Tibial artery (tissue), 4 donors: ENCODE data around the gene PLPP4.

Experiments
- DNase-seq, 2 donors: peaks; one replicate each; pipeline ENCODE4 v3.0.0-alpha.2; 2019
- H3K27ac ChIP-seq, 2 donors: fragments of 200-600 bp; sonication (generic) in 1 of 2; 1 replicate in 1 of 2; 2 replicates in 1 of 2; pipeline ENCODE4 v1.5.1; 2018 to 2019; ENCODE audit warnings: mild to moderate bottlenecking in 1 of 2
- H3K27me3 ChIP-seq, 2 donors: fragments of 200-600 bp; sonication (generic) in 1 of 2; one replicate each; pipeline versions ENCODE4 v1.5.1 to v1.6.0; 2016 to 2019
- H3K36me3 ChIP-seq, 3 donors: fragments of 200-600 bp; sonication (generic) in 2 of 3; one replicate each; pipeline ENCODE4 v1.5.1; 2016 to 2019; ENCODE audit warnings: mild to moderate bottlenecking in 2 of 3
- H3K4me1 ChIP-seq, 4 donors: fragments of 200-600 bp; sonication (generic) in 2 of 4; 1 replicate in 3 of 4; 2 replicates in 1 of 4; pipeline ENCODE4 v1.5.1; 2016 to 2019
- H3K4me3 ChIP-seq, 2 donors: fragments of 200-600 bp; sonication (generic) in 1 of 2; 1 replicate in 1 of 2; 2 replicates in 1 of 2; pipeline ENCODE4 v1.5.1; 2018 to 2019; ENCODE audit warnings: mild to moderate bottlenecking in 2 of 2
- H3K9me3 ChIP-seq, 3 donors: fragments of 200-600 bp; sonication (generic) in 1 of 3; one replicate each; pipeline ENCODE4 v1.5.1; 2016 to 2019
- intact Hi-C: fragments of 100-400 bp; cut with DNase I; formaldehyde crosslinking; loops from one replicate; pipeline ENCODE4 v1.15.0; 2023; ENCODE audit warnings: low total_unique reads
- TF ChIP-seq, protein P1 (sequence below), 2 experiments: fragments of 200-600 bp in 1 of 2; fragments of 450-650 bp in 1 of 2; IDR thresholded peaks; one replicate each; pipeline ENCODE4 v1.5.1; 2017 to 2019; ENCODE audit warnings: antibody characterized with exemption in 2 of 2, mild to moderate bottlenecking in 1 of 2, moderate library complexity in 1 of 2

The PLPP4 gene

DNA sequence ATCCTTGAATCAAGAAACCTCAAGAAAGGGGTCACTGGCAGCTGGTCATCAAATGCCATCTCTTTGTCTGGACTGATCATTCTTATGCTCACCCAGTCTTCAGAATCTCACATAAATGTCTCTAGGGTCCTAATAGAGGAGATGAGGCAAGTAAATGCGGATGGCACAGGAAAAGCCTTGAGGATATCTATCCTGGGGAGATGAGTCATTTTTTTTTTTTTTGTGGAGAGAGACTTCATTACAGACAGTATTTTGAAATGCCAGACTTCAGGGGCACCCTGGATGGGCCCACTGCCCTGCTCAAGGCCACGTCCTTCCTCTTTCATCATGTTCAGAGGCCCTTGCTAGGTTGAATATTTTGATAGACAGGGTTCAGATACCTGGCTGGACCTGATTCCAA lies 19.5 kb upstream of the PLPP4 start:
- intact Hi-C loops, result no loop called here
- TF ChIP-seq, protein P1, sequence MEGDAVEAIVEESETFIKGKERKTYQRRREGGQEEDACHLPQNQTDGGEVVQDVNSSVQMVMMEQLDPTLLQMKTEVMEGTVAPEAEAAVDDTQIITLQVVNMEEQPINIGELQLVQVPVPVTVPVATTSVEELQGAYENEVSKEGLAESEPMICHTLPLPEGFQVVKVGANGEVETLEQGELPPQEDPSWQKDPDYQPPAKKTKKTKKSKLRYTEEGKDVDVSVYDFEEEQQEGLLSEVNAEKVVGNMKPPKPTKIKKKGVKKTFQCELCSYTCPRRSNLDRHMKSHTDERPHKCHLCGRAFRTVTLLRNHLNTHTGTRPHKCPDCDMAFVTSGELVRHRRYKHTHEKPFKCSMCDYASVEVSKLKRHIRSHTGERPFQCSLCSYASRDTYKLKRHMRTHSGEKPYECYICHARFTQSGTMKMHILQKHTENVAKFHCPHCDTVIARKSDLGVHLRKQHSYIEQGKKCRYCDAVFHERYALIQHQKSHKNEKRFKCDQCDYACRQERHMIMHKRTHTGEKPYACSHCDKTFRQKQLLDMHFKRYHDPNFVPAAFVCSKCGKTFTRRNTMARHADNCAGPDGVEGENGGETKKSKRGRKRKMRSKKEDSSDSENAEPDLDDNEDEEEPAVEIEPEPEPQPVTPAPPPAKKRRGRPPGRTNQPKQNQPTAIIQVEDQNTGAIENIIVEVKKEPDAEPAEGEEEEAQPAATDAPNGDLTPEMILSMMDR (IDR thresholded peaks at IDR 0.05), result no peak
- Histone ChIP-seq H3K27me3 (peaks cover 0 to 2% of the 10 kb centered on the region in 2 donors), H3K4me3 (no peak overlapping the region), H3K27ac (no peak overlapping the region), H3K36me3 (no peaks in the 10 kb centered on the region), H3K9me3 (no peaks in the 10 kb centered on the region), H3K4me1 (no peaks in the 10 kb centered on the region)
- DNase-seq, result no peak

DNA sequence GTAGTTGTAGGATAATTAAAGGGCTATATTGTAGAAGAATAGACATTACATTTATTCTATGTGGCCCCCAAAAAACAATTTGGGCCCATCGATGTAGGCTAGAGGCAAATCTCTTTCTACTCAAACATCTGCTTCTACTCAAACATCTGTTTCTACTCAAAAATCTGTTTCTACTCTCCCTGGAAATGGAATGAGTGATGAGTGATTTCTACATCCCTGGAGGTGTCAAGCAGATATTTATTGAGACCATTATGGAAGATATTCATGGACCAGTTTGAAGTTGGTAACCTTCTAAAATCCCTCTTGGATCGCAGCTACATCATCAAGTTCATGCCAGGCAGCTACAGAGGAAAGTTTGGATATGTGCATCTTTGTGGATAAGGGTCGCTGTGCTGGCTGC lies 5.1 kb upstream of the PLPP4 start:
- Histone ChIP-seq H3K36me3 (no peaks in the 10 kb centered on the region), H3K27ac (no peak overlapping the region), H3K4me3 (no peak overlapping the region), H3K4me1 (peaks cover 0 to 9% (median 4%) of the 10 kb centered on the region in 4 donors), H3K9me3 (no peaks in the 10 kb centered on the region), H3K27me3 (peaks cover 0 to 8% of the 10 kb centered on the region in 2 donors)
- intact Hi-C loops, result no loop called here
- TF ChIP-seq, protein P1 (IDR thresholded peaks at IDR 0.05), result no peak
- DNase-seq, result no peak

DNA sequence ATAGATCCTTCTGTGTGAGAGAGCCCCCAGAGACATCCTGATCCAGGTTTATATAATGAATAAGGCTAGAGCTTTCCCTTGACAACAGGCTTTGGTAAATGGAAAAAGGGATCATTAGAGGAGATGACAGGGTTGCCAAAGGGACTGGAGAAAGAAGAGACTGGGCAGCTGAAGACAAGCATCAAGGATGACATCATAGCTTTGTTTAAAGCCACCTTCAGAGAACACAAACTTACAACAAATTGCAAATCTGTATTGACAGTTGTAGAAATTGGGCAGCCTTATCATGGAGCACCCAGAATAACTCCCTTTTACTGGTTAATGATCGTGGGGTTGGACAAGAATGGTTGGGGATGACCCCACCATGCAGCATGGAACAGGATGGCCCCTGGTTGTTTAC lies 3.7 kb upstream of the PLPP4 start:
- H3K27ac ChIP-seq, result no peak overlapping the region
- DNase-seq, result no peak
- intact Hi-C loops, result no loop called here
- TF ChIP-seq, protein P1 (IDR thresholded peaks at IDR 0.05), result no peak
- peaks cover 0 to 23% (median 14%) of the 10 kb centered on the region in 4 donors for H3K4me1 ChIP-seq
- peaks cover 0 to 21% of the 10 kb centered on the region in 2 donors for H3K27me3 ChIP-seq
- no peaks in the 10 kb centered on the region for H3K9me3 ChIP-seq
- no peaks in the 10 kb centered on the region for H3K36me3 ChIP-seq
- H3K4me3 ChIP-seq, result no peak overlapping the region

DNA sequence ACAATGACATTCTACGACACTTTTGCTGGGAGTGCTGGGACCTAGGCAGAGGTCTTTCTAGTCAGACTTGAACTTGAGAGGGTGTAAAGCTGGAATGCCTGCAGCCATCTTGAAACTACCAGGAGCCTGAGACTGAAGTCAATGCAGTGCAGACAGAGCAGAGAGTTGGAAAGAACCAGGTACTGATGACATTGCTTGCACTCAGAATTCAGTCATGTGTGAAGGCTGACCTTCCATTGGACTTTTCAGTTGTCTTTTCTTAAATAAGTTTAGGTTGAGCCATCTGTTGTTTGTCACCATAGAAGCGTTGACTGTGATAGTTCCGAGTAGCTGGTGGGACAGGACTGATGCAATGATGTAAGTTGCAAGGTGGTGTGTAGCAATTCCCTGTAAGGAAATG lies 3.1 kb upstream of the PLPP4 start:
- Histone ChIP-seq H3K27me3 (peaks cover 0 to 26% of the 10 kb centered on the region in 2 donors), H3K9me3 (no peaks in the 10 kb centered on the region), H3K4me1 (peaks cover 0 to 23% (median 14%) of the 10 kb centered on the region in 4 donors), H3K27ac (no peak overlapping the region), H3K36me3 (no peaks in the 10 kb centered on the region), H3K4me3 (no peak overlapping the region)
- DNase-seq, result no peak
- intact Hi-C loops, result no loop called here
- TF ChIP-seq, protein P1 (IDR thresholded peaks at IDR 0.05), result no peak

DNA sequence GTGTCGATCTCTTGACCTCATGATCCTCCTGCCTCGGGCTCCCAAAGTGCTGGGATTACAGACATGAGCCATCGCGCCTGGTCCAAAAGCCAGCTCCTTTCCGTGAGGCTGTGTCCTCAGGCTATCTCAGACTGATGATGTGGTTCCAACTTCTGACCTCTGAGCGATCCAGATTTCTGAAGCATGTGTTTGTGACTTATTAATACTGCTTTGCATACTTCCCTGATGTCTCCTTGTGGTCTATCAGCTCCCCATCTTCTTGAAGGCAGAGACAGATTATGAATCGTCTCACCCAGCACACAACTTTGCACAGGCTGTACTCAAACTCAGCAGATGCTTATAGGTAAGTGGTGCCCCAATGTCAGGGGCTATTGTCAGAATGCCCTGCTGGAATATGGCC lies 2.0 kb upstream of the PLPP4 start:
- no peak overlapping the region for H3K27ac ChIP-seq
- H3K9me3 ChIP-seq, result no peaks in the 10 kb centered on the region
- H3K27me3 ChIP-seq, result peaks cover 0 to 35% of the 10 kb centered on the region in 2 donors
- no peak overlapping the region for H3K4me3 ChIP-seq
- H3K4me1 ChIP-seq, result peaks cover 0 to 23% (median 14%) of the 10 kb centered on the region in 4 donors
- intact Hi-C loops, result no loop called here
- TF ChIP-seq, protein P1 (IDR thresholded peaks at IDR 0.05), result no peak
- H3K36me3 ChIP-seq, result no peaks in the 10 kb centered on the region
- no peak for DNase-seq

DNA sequence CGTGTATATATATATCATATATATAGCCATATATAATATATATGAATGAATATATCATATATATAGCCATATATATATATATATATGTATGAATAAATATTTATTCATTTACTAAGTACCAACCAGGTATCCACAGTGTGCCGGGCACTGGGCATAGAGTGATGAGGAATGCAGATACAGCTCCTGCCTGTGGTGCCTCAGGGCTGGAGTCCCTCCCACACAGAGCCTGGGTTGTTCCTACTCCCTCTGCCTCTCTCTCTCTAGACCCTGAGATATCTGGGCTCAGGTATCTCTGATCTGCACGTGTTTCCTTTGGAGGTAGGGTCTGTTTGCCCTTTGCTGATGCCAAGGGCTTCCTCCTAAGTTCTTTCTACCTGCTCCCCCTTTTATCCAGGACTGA lies 1.4 kb upstream of the PLPP4 start:
- H3K4me3 ChIP-seq, result no peak overlapping the region
- peaks cover 0 to 40% of the 10 kb centered on the region in 2 donors for H3K27me3 ChIP-seq
- DNase-seq, result no peak
- H3K4me1 ChIP-seq, result peaks cover 0 to 23% (median 14%) of the 10 kb centered on the region in 4 donors
- intact Hi-C loops, result no loop called here
- H3K9me3 ChIP-seq, result no peaks in the 10 kb centered on the region
- TF ChIP-seq, protein P1 (IDR thresholded peaks at IDR 0.05), result no peak
- no peak overlapping the region for H3K27ac ChIP-seq
- H3K36me3 ChIP-seq, result no peaks in the 10 kb centered on the region
